ENCODE results near the gene GLT6D1.

The GLT6D1 gene, protein sequence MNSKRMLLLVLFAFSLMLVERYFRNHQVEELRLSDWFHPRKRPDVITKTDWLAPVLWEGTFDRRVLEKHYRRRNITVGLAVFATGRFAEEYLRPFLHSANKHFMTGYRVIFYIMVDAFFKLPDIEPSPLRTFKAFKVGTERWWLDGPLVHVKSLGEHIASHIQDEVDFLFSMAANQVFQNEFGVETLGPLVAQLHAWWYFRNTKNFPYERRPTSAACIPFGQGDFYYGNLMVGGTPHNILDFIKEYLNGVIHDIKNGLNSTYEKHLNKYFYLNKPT

DNA sequence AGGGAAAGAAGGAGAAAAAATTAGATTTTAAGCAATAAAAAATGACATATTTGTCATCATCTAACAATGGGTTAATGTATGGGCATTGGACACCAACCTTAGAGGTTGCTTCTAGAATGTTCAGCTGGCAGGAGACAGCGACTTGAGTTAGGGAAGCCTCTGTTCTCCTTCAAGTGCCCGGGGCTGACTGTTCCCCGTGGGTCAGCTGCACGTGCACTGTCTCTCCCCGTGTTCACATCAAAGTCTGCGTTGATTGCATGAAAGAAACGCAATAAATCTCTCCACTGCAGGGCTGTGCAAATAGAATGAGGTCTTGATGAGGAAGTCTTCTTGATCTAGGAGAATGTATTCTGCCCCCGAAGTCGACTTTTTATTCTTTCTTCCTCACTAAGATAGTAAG is at the start of gene GLT6D1:
Gene GLT6D1, minus strand, starts transcription at position 345 of the 400 bp plus-strand sequence. CDS start 353 bp downstream, outside the sequence.
- DNase-seq (ENCODE audit: low read depth): no peak
- TF ChIP-seq, protein P1, sequence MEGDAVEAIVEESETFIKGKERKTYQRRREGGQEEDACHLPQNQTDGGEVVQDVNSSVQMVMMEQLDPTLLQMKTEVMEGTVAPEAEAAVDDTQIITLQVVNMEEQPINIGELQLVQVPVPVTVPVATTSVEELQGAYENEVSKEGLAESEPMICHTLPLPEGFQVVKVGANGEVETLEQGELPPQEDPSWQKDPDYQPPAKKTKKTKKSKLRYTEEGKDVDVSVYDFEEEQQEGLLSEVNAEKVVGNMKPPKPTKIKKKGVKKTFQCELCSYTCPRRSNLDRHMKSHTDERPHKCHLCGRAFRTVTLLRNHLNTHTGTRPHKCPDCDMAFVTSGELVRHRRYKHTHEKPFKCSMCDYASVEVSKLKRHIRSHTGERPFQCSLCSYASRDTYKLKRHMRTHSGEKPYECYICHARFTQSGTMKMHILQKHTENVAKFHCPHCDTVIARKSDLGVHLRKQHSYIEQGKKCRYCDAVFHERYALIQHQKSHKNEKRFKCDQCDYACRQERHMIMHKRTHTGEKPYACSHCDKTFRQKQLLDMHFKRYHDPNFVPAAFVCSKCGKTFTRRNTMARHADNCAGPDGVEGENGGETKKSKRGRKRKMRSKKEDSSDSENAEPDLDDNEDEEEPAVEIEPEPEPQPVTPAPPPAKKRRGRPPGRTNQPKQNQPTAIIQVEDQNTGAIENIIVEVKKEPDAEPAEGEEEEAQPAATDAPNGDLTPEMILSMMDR (IDR thresholded peaks at IDR 0.05; ENCODE audit: low read length, missing control alignments): no peak
- H3K4me3 ChIP-seq (replicated peaks; ENCODE audit: low read depth, low read length): no peak within 1 kb of the TSS

DNA sequence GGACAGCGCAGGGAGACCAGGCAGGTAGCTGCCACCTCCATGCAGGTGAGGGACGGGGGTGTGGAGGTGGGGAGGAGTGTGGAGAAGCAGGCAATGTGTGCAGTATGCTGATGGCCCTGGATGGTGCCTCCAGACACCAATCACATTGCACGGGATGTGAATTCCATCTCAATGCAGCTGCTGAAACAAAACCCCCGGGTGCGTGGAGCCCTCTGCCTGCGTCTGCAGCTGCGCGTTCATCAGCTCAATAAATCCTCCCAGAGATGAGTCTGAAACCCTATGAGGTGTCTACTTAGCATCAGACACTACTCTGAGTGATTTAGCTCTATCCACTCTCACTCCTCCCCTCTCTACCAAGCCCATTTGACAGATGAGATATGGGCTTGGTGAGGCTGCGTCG is 49.7 kb upstream of the GLT6D1 start:
- TF ChIP-seq, protein P1 (IDR thresholded peaks at IDR 0.05; ENCODE audit: low read length, missing control alignments): no peak
- no peak overlapping the region for H3K4me3 ChIP-seq (replicated peaks; ENCODE audit: low read depth, low read length)
- DNase-seq (ENCODE audit: low read depth): no peak

DNA sequence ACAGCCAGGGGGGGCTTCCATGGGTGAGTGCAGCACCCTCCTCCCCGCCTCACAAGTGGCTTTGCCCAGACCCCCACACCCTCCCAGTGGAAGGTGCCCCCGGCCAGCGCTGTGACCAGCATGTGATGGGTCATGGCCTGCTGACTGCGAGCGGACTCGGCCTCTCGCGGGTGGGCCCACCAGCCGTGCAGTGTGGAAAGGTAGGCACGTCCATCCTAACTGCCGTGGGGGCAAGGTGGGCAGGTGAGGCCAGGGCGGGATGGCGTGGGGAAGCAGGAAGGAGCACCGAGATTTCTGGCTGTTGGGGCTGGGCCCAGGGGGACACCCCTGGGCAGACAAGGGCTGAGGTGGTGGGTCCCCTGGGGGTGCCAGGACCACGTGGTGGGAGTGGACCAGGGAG is 47.9 kb upstream of the GLT6D1 start:
- H3K4me3 ChIP-seq (replicated peaks; ENCODE audit: low read depth, low read length): no peak overlapping the region
- no peak for DNase-seq (ENCODE audit: low read depth)
- TF ChIP-seq, protein P1 (IDR thresholded peaks at IDR 0.05; ENCODE audit: low read length, missing control alignments): no peak

DNA sequence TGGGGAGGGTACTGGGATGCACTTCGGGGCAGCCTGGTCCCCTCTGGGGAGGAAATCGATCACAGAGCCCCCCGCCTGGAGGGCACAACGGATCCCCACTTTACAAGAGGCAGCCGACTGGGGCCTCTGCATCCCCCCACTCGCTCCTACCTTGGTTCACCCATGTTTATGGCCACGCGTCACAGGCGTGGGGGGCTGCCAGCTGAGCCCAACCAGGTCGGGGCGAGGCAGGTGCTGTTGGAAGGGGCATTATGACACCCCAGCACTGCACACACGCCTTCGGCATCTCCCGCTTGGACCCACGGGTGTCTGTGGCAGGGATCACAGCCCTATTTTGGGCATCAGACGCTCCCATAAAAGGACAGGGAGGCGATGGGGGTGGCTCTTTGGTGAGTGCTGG is 45.4 kb upstream of the GLT6D1 start:
- DNase-seq (ENCODE audit: low read depth): no peak
- TF ChIP-seq, protein P1 (IDR thresholded peaks at IDR 0.05; ENCODE audit: low read length, missing control alignments): no peak
- no peak overlapping the region for H3K4me3 ChIP-seq (replicated peaks; ENCODE audit: low read depth, low read length)

DNA sequence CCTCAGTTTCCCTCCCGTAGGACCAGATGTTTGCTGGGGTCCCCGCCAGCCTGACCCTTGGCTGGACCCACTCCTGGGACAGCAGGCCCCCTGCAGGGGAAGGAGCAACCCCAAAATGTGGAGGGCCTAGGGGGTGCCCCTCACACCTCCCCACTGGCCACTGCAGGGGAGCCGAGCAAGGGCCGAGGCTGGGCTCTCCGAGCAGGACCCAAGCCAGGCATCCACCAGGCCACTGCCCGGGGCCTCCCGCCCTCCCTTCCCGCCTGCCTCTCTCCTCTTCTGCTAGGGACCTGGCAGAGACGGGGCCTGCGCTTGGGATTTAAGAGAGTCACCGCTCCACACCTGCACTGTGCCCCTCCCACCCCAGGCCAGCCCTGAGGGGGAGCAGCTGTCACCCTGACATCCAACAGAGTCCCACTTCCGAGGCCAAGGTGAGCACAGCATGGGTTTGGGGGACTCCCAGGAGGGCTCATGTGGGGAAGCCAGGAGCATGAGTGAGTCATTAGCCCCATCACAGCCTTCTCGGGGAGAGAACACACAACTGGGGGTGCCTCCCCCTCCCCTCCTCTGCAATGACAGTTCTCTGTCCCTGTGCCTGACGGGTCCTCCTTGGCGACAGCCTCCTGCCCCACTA is 44.2 kb upstream of the GLT6D1 start:
- TF ChIP-seq, protein P1 (IDR thresholded peaks at IDR 0.05; ENCODE audit: low read length, missing control alignments): no peak
- H3K4me3 ChIP-seq (replicated peaks; ENCODE audit: low read depth, low read length): no peak overlapping the region
- DNase-seq (ENCODE audit: low read depth): no peak

DNA sequence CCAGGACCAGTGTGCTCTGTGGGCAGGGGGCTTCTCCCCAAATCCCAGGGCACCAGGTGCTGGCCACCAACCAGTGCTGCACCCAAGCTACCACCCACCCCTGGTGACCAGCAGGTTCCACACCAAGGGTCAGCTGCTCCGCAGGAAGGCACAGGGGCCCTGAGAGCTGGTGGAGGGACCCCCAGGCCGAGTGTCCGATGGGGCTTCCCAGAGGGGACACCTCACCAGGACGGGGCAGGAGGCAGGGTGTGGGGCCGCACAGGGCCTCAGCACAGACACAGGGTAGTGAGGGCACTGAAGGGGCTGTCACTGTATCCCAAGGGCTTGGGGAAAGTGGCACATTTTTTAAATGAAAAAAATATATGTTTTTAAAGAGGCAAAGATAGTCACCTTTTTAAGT is 41.8 kb upstream of the GLT6D1 start:
- TF ChIP-seq, protein P1 (IDR thresholded peaks at IDR 0.05; ENCODE audit: low read length, missing control alignments): no peak
- DNase-seq (ENCODE audit: low read depth): no peak
- H3K4me3 ChIP-seq (replicated peaks; ENCODE audit: low read depth, low read length): no peak overlapping the region

All from fibroblast of pulmonary artery (primary cell).